Measurements from ENCODE around the gene NSUN7.
A peak's percentile ranks its signal among the peaks of the same experiment; 100 is the strongest.
"Not testable (repeated sequence)": the region's sequence is repeated elsewhere in the genome, so short reads cannot be mapped to it uniquely, and the experiment has no call there.

The NSUN7 gene

GRCh38 chr4:40749717-40750460, at the start of gene NSUN7:
Gene NSUN7 (plus strand): TSS chr4:40749955. CDS start chr4:40750694, 739 bp downstream.
- DNase-seq = peak in 4 of 14 donors; percentile 17 to 46 (median 30)

- no peak for DNase-seq
These were observed 47.5 kb upstream of the NSUN7 start for GRCh38 chr4:40702137-40702799.

GRCh38 chr4:40702800-40703151, 47.0 kb upstream of the NSUN7 start:
- no peak for DNase-seq

- no peak for DNase-seq
These were observed 45.7 kb upstream of the NSUN7 start for GRCh38 chr4:40704073-40704472.

GRCh38 chr4:40710484-40711254, 39.1 kb upstream of the NSUN7 start:
- DNase-seq = no peak

GRCh38 chr4:40713001-40713400, 36.8 kb upstream of the NSUN7 start:
- not testable (repeated sequence) for DNase-seq

- no peak for DNase-seq
These were observed 36.0 kb upstream of the NSUN7 start for GRCh38 chr4:40713798-40714197.

- no peak for DNase-seq
These were observed 31.2 kb upstream of the NSUN7 start for GRCh38 chr4:40718586-40718985.

GRCh38 chr4:40719008-40719623, 30.6 kb upstream of the NSUN7 start:
- DNase-seq = no peak

- DNase-seq = no peak
These were observed 29.4 kb upstream of the NSUN7 start for GRCh38 chr4:40720351-40720750.

- no peak for DNase-seq
These were observed 28.8 kb upstream of the NSUN7 start for GRCh38 chr4:40720916-40721315.

- no peak for DNase-seq
These were observed 28.0 kb upstream of the NSUN7 start for GRCh38 chr4:40721730-40722171.

GRCh38 chr4:40722576-40723161, 27.1 kb upstream of the NSUN7 start:
- DNase-seq = peak in 4 of 14 donors; percentile 4 to 17 (median 8)

- no peak for DNase-seq
These were observed 26.0 kb upstream of the NSUN7 start for GRCh38 chr4:40723728-40724127.

- DNase-seq = no peak
These were observed 21.4 kb upstream of the NSUN7 start for GRCh38 chr4:40728333-40728732.

GRCh38 chr4:40729555-40729954, 20.2 kb upstream of the NSUN7 start:
- DNase-seq = no peak

- no peak for DNase-seq
These were observed 19.6 kb upstream of the NSUN7 start for GRCh38 chr4:40730091-40730679.

GRCh38 chr4:40731361-40731760, 18.4 kb upstream of the NSUN7 start:
- DNase-seq = no peak

GRCh38 chr4:40731792-40732245, 17.9 kb upstream of the NSUN7 start:
- peak in 1 of 14 donors; percentile 12 for DNase-seq

- DNase-seq = no peak
These were observed 16.0 kb upstream of the NSUN7 start for GRCh38 chr4:40733752-40734151.

GRCh38 chr4:40734497-40734896, 15.3 kb upstream of the NSUN7 start:
- DNase-seq = no peak

GRCh38 chr4:40736910-40737309, 12.8 kb upstream of the NSUN7 start:
- peak in 1 of 14 donors; percentile 2 for DNase-seq

Measured in C1 segment of cervical spinal cord (tissue), 14 donors.